Measurements from ENCODE around the gene KRT20.

- TF ChIP-seq EZH2 (IDR thresholded peaks at IDR 0.05; ENCODE audit: borderline replicate concordance, low read depth, low read length, poor library complexity, severe bottlenecking): no peak
- TF ChIP-seq, protein P1, sequence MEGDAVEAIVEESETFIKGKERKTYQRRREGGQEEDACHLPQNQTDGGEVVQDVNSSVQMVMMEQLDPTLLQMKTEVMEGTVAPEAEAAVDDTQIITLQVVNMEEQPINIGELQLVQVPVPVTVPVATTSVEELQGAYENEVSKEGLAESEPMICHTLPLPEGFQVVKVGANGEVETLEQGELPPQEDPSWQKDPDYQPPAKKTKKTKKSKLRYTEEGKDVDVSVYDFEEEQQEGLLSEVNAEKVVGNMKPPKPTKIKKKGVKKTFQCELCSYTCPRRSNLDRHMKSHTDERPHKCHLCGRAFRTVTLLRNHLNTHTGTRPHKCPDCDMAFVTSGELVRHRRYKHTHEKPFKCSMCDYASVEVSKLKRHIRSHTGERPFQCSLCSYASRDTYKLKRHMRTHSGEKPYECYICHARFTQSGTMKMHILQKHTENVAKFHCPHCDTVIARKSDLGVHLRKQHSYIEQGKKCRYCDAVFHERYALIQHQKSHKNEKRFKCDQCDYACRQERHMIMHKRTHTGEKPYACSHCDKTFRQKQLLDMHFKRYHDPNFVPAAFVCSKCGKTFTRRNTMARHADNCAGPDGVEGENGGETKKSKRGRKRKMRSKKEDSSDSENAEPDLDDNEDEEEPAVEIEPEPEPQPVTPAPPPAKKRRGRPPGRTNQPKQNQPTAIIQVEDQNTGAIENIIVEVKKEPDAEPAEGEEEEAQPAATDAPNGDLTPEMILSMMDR (conservative IDR thresholded peaks at IDR 0.05; ENCODE audit: low read depth, low read length): no peak
Measured at GRCh38 chr17:40830085-40830776, 54.8 kb downstream of the KRT20 start.
